ENCODE results near the gene C17orf67.

- TF ChIP-seq SUZ12 (IDR thresholded peaks at IDR 0.05) (no peak), ARNT (IDR thresholded peaks at IDR 0.05) (no peak), ELF4 (IDR thresholded peaks at IDR 0.05) (no peak), FOXM1 (IDR thresholded peaks at IDR 0.05; ENCODE audit: borderline replicate concordance) (no peak), HDGF (IDR thresholded peaks at IDR 0.05; ENCODE audit: borderline replicate concordance) (no peak), FOXA1 (IDR thresholded peaks at IDR 0.05) (no peak), LEF1 (IDR thresholded peaks at IDR 0.05; ENCODE audit: borderline replicate concordance) (no peak), BHLHE40 (IDR thresholded peaks at IDR 0.05; ENCODE audit: borderline replicate concordance) (no peak)
These were observed 70.7 kb downstream of the C17orf67 start for GRCh38 chr17:56762988-56763387.

All from HEK293T (cell line).